Ascending aorta (tissue), 2 donors: ENCODE data around the gene YTHDF1. TPM values are rescaled to one million over a fixed set of nuclear protein-coding genes. Genes with fewer than 3 reads are reported as not detected.

Source experiments
- DNase-seq, 2 donors: peaks; one replicate each; pipeline ENCODE4 v3.0.0-alpha.2; 2019; ENCODE audit warnings: low spot score in 2 of 2
- H3K27ac ChIP-seq, 2 donors: fragments of 200-600 bp; sonication (generic); one replicate each; pipeline ENCODE4 v1.5.1; 2016 to 2017; ENCODE audit warnings: mild to moderate bottlenecking in 1 of 2
- H3K27me3 ChIP-seq: fragments of 200-600 bp; sonication (generic); one replicate; pipeline ENCODE4 v1.5.1; 2017
- H3K36me3 ChIP-seq, 2 donors: fragments of 200-600 bp; sonication (generic); one replicate each; pipeline ENCODE4 v1.5.1; 2016
- H3K4me1 ChIP-seq, 2 donors: fragments of 200-600 bp; sonication (generic); one replicate each; pipeline ENCODE4 v1.5.1; 2016 to 2017; ENCODE audit warnings: mild to moderate bottlenecking in 1 of 2
- H3K4me3 ChIP-seq, 2 donors: fragments of 200-600 bp; sonication (generic); one replicate each; pipeline ENCODE4 v1.5.1; 2016 to 2017; ENCODE audit warnings: mild to moderate bottlenecking in 1 of 2
- H3K9me3 ChIP-seq, 2 donors: fragments of 200-600 bp; sonication (generic); one replicate each; pipeline ENCODE4 v1.5.1; 2016
- intact Hi-C: fragments of 100-400 bp; cut with DNase I; formaldehyde crosslinking; loops from one replicate; pipeline ENCODE4 v1.15.1; 2023
- total RNA-seq: library from RNA; depleted of rRNA; stranded (reverse); fragments of >200 nt; gene quantifications from one replicate; pipeline ENCODE4 v1.1.0, GENCODE V29; 2016
- TF ChIP-seq, protein P1 (sequence below), 3 experiments: fragments of 200-600 bp in 2 of 3; fragments of 450-650 bp in 1 of 3; sonication (generic) in 2 of 3; IDR thresholded peaks; one replicate each; pipeline ENCODE4 v1.5.1; 2016 to 2019; ENCODE audit warnings: antibody characterized with exemption in 3 of 3, mild to moderate bottlenecking in 1 of 3, moderate library complexity in 1 of 3

The YTHDF1 gene
- total RNA-seq, 1 donor from 2014 or later = 14.2 TPM

DNA sequence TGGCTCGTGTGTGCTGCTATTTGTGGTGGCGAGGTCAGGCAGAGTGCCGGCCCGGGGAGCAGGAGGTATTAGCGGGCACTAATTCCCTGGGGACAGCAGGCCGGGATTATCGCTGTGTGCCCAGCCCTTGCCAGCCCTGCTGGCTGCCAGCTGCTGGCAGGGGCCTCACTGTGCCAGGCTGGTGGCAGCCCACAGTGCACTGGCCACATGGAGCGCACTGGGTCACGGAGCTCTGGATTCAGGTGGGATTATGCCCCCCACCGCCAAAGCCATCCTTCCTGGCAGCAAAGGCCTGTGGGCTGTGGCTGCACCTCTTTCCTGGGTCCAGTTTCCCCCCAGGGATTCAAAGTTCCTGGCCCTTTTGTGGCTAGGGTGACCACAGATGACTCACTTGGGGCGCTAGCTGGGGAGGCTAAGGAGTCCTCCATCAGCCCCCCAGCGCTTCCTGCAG is 59.7 kb downstream of the YTHDF1 start:
- no peak overlapping the region for H3K27ac ChIP-seq
- TF ChIP-seq, protein P1, sequence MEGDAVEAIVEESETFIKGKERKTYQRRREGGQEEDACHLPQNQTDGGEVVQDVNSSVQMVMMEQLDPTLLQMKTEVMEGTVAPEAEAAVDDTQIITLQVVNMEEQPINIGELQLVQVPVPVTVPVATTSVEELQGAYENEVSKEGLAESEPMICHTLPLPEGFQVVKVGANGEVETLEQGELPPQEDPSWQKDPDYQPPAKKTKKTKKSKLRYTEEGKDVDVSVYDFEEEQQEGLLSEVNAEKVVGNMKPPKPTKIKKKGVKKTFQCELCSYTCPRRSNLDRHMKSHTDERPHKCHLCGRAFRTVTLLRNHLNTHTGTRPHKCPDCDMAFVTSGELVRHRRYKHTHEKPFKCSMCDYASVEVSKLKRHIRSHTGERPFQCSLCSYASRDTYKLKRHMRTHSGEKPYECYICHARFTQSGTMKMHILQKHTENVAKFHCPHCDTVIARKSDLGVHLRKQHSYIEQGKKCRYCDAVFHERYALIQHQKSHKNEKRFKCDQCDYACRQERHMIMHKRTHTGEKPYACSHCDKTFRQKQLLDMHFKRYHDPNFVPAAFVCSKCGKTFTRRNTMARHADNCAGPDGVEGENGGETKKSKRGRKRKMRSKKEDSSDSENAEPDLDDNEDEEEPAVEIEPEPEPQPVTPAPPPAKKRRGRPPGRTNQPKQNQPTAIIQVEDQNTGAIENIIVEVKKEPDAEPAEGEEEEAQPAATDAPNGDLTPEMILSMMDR (IDR thresholded peaks at IDR 0.05) = no peak
- no peaks in the 10 kb centered on the region for H3K9me3 ChIP-seq
- DNase-seq = no peak
- no peaks in the 10 kb centered on the region for H3K4me1 ChIP-seq
- H3K4me3 ChIP-seq = no peak overlapping the region
- intact Hi-C loops = no loop called here
- H3K36me3 ChIP-seq = no peaks in the 10 kb centered on the region
- H3K27me3 ChIP-seq = no peaks in the 10 kb centered on the region

DNA sequence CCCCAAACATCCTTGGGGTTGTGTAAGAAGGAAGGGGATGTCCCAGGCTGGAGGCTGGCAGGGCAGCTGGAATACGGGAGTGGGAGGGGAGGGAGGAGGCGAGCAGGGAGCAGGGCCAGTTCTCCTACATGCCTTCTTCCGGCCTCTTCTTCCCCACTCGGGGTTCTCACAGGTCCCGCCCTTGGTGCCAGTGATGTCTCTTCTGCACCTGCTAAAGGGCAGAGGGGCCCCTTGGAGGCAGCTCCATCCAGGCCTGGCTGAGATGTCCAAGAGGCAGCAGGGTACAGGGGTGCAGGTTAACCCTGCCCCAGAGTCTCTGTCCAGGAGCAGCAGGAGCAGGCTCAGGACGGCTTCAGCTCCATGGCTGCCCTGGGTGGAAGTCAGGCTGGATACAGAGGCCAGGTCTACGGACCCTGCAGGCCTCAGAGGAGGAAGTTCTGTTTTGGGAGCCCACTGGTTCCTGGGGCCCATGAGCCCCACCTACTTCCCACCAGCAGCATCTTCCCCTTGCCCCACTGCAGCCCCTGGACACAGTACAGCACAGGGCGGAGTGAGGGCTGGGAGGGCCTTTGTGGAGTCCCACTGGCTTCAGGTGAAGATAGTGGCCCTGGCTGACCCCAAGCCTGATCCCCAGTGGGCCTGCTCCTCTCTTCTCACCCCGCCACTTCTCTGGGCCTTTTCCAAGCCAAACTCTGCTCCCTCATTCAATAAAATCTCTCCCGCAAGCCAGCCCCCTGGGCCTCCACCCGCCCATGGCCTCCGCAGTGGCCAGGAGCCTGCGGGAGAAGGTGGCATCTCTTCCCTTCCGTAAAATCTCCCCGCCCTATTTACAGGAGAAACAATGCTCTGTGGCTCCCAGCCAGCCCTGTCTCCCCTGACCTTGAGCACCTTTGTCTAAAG is 60.4 kb downstream of the YTHDF1 start:
- intact Hi-C loops = no loop called here
- H3K9me3 ChIP-seq = no peaks in the 10 kb centered on the region
- H3K27me3 ChIP-seq = no peaks in the 10 kb centered on the region

DNA sequence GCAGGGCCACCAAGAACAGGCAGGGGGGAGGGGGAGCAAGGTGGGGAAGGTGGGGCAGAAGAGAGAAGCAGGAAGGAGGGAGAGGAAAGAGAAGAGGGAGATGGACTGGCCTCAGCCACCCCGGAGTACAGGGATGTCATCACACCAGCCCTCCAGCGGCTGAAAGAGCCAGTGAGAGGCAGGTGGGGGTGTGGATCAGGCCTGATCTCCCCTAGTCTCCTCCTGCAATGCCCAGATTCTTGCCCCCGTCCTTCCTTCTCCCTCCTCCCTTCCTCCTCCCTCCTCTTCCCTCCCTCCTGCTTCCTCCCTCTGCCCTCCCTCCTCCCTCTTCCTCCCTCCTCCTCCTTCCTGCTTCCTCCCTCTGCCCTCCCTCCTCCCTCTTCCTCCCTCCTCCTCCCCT is 61.5 kb downstream of the YTHDF1 start:
- TF ChIP-seq, protein P1 (IDR thresholded peaks at IDR 0.05) = no peak
- H3K27ac ChIP-seq = no peak overlapping the region
- no peak for DNase-seq
- no peak overlapping the region for H3K4me3 ChIP-seq
- no peaks in the 10 kb centered on the region for H3K36me3 ChIP-seq
- H3K27me3 ChIP-seq = no peaks in the 10 kb centered on the region
- H3K9me3 ChIP-seq = no peaks in the 10 kb centered on the region
- H3K4me1 ChIP-seq = no peaks in the 10 kb centered on the region
- intact Hi-C loops = no loop called here

More for the DNA sequence above, 60.4 kb downstream of the YTHDF1 start:
- TF ChIP-seq, protein P1 (IDR thresholded peaks at IDR 0.05) = no peak
- Histone ChIP-seq H3K4me1 (no peaks in the 10 kb centered on the region), H3K4me3 (no peak overlapping the region), H3K27ac (no peak overlapping the region), H3K36me3 (no peaks in the 10 kb centered on the region)
- no peak for DNase-seq

DNA sequence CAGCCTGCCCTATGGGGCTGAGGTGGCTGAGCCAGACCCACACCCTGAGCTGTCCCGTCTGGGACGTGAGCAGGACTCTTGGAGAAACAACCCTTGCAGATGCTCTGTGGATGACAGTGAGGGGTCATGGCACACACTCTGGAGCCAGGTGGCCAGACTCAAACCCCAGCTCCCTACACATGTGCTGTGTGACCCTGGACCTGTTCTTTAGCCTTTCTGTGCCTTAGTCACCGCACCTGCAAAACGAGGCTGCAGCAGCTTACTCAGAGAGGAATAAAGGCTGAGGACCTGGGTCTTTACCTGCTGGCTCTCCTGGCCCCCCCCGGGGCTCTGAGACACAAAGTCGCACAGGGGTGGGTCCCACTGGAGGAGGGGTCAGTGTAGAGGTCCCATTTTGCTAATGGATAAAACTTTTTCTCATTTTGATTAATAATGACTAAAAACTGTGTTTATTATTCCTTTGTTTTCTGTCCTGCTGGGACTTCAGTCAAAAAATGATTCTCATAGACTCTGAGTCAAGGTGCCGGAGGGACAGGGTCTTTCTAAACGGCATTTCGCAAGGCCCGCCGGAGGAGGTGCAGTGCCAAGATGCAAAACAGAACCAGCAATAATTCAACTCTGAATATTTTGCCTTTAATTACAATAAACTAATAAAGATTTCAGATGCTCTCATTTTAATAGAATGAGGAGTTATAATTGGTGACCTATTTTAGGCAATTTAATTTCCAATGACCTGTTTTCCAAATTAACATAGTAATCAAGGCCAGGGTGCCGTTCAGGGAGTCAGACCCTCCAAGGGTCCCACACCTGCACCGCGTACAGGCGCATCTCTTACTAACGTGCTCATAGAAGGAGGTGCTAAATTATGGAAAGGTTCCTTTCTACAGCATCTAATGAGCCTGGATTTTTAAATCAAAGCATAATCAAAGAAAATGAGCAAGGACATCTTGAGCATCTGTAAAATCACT is 62.4 kb downstream of the YTHDF1 start:
- intact Hi-C loops = no loop called here
- no peaks in the 10 kb centered on the region for H3K9me3 ChIP-seq
- TF ChIP-seq, protein P1 (IDR thresholded peaks at IDR 0.05) = no peak
- H3K4me3 ChIP-seq = no peak overlapping the region
- no peak overlapping the region for H3K27ac ChIP-seq
- DNase-seq = no peak
- no peaks in the 10 kb centered on the region for H3K36me3 ChIP-seq
- no peaks in the 10 kb centered on the region for H3K27me3 ChIP-seq
- H3K4me1 ChIP-seq = no peaks in the 10 kb centered on the region

DNA sequence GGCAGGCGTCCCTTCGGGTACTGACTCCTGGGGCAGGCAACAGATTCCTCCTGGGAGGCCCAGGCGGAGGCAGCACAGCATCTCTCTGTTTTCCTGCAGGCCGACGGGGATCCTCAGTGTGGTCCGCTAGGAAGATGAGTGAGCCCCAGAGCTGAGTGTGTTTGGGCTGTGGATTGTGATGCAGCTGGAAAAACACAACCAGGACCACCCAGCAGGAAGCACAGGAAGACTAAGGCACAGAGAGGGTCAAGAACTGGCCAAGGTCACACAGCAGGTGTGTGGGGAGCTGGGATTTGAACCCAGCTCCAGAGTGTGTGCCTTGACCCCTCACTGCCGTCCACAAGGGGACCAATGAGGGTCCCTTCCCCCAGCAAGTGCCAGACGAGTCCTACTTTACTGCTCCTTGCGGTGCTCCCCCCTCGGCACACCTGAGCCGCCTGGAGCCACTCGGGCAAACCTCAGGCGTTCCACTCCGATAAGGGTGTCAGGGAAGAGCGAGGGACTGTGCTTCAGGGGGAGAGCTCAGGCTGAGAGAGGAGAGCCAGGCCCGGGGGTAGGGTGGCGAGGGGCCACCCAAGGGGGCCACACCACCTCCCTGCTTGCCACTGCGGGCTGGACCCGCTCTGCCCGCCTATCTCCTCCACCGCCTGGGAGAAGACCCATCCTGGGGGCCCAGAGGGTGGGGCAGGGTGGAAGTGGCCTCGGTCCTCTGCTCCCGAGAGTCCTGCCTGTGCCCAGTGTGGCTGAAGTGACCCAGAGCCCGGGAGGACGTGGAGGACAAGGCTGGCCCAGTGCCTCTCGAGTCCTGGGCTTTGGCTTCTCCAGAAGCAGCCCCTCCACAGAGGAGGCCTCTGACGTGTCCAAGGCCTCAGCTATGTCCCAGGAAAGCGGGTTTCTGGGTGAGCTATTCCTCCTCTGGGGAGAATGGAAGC is 63.3 kb downstream of the YTHDF1 start:
- Histone ChIP-seq H3K36me3 (no peaks in the 10 kb centered on the region), H3K27me3 (no peaks in the 10 kb centered on the region), H3K4me1 (no peaks in the 10 kb centered on the region), H3K27ac (no peak overlapping the region), H3K4me3 (no peak overlapping the region), H3K9me3 (no peaks in the 10 kb centered on the region)
- intact Hi-C loops = no loop called here
- no peak for DNase-seq
- TF ChIP-seq, protein P1 (IDR thresholded peaks at IDR 0.05) = no peak
